Right lobe of liver (tissue), 6 donors: ENCODE measurements around the gene LANCL2. TPM values are rescaled to one million over a fixed set of nuclear protein-coding genes. Genes with fewer than 3 reads are reported as not detected.

Experiments
- ATAC-seq, 4 donors: fragments of 200-7000 bp; cut with Tn5 transposase; one replicate each; pipeline ENCODE4 v1.9.1; 2020; ENCODE audit warnings: mild to moderate bottlenecking in 4 of 4, moderate library complexity in 4 of 4
- DNase-seq, 3 donors: peaks; one replicate each; pipeline ENCODE4 v3.0.0-alpha.2; 2020
- H3K27ac ChIP-seq, 3 donors: fragments of 200-600 bp; one replicate each; pipeline ENCODE4 v1.8.0; 2022
- H3K27me3 ChIP-seq, 2 donors: fragments of 200-600 bp; one replicate each; pipeline ENCODE4 v1.8.0; 2022
- H3K36me3 ChIP-seq, 4 donors: fragments of 200-600 bp; sonication (generic) in 1 of 4; one replicate each; pipeline versions ENCODE4 v1.5.1 to v1.8.0; 2017 to 2022; ENCODE audit warnings: control low read depth in 1 of 4
- H3K4me1 ChIP-seq, 4 donors: fragments of 200-600 bp; sonication (generic) in 1 of 4; one replicate each; pipeline versions ENCODE4 v1.5.1 to v1.8.0; 2017 to 2022; ENCODE audit warnings: control low read depth in 1 of 4
- H3K4me3 ChIP-seq, 3 donors: fragments of 200-600 bp; one replicate each; pipeline ENCODE4 v1.8.0; 2022
- H3K9me3 ChIP-seq, 4 donors: fragments of 200-600 bp; sonication (generic) in 1 of 4; one replicate each; pipeline versions ENCODE4 v1.5.1 to v1.8.0; 2017 to 2022; ENCODE audit warnings: control low read depth in 1 of 4
- POLR2A ChIP-seq: fragments of 450-650 bp; IDR thresholded peaks from one replicate; pipeline ENCODE4 v1.6.1; 2017; ENCODE audit warnings: antibody characterized with exemption, mild to moderate bottlenecking
- WGBS: methylation state at CpG from one replicate; pipeline ENCODE4 v1.1.6; 2018; ENCODE audit warnings: low coverage, low lambda C conversion rate; ENCODE audit not compliant: insufficient coverage; ENCODE audit errors: missing lambda C conversion rate; 5-methylcytosine and 5-hydroxymethylcytosine counted together
- intact Hi-C, 2 donors: fragments of 100-400 bp; cut with DNase I; formaldehyde crosslinking; loops; one replicate each; pipeline versions ENCODE4 v1.11.2 to v1.14.1; 2022
- total RNA-seq, 6 experiments: library from RNA; depleted of rRNA in 2 of 6; stranded (reverse); fragments of >200 nt in 2 of 6; fragmentation: NEBNext Ultra II Directional in 3 of 6; extraction: Animal tissue kit (Norgen Biotek cat#: 25700) in 3 of 6; gene quantifications; one replicate each; pipeline versions ENCODE4 v1.1.0 to v1.2.4, GENCODE V29; 2016 to 2023
- TF ChIP-seq, protein P1 (sequence below), 4 donors: fragments of 200-600 bp in 3 of 4; fragments of 450-650 bp in 1 of 4; IDR thresholded peaks; one replicate each; pipeline versions ENCODE4 v1.5.1 to v1.8.0; 2016 to 2022; ENCODE audit warnings: antibody characterized with exemption in 4 of 4, mild to moderate bottlenecking in 2 of 4
- donor health status: DM: no; HTN: yes; CAD: no.
- donor health status: DM: no; HTN: no; CAD: no.
- donor health status: DM: no; HTN: no; CAD: no.
- donor health status: DM: no; HTN: yes; CAD: no.
- donor health status: DM: no; HTN: yes; CAD: no.

LANCL2 gene
- total RNA-seq, 6 experiments from 2014 or later, result 7.3 to 12.1 (median 8.3) TPM

DNA sequence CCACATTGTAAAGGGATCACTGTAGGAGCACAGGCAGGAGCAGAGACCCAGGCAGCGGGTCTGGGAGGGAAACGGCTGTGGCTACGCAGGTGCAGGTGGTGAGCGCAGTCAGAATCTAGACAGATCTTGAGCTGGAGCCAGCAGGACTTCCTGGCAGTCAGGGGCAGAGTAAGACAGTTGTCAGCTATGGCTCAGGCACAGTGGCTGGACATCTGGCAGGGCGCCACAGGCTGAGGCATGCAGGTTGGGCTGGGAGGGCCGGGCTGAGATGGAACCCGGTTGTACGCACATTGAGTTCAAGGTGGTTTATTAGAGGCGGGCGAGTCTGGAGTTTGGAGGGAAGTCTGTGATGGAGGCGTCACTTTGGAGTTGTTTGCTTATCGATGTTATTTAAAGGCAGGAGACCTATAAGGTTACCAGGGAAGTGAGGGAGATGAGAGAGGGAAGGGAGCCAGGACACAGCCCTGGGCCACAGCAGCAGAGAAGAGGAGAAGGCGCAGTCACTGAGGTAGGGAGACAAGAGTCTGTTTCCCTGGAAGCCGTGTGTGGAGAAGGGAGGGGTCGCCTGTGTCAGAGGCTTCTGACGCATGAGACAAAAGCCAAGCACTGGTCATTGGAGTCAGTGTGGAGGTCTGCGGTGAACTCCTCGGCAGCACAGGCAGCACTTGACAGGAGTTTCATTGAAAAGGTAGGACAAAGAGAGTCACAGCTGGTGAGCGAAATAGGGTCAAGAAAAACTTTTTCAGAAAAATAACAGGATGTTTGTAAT lies 73.8 kb downstream of the LANCL2 start:
- Histone ChIP-seq H3K4me1 (no peaks in the 10 kb centered on the region), H3K4me3 (no peak overlapping the region), H3K36me3 (no peaks in the 10 kb centered on the region), H3K27ac (no peak overlapping the region), H3K9me3 (no peaks in the 10 kb centered on the region), H3K27me3 (no peaks in the 10 kb centered on the region)
- DNase-seq (no peak), ATAC-seq (peak in 1 of 4 donors; percentile 19)
- 71% methylated on average over 14 of the region's 19 CpGs for WGBS
- intact Hi-C loops, result no loop called here
- TF ChIP-seq, protein P1, sequence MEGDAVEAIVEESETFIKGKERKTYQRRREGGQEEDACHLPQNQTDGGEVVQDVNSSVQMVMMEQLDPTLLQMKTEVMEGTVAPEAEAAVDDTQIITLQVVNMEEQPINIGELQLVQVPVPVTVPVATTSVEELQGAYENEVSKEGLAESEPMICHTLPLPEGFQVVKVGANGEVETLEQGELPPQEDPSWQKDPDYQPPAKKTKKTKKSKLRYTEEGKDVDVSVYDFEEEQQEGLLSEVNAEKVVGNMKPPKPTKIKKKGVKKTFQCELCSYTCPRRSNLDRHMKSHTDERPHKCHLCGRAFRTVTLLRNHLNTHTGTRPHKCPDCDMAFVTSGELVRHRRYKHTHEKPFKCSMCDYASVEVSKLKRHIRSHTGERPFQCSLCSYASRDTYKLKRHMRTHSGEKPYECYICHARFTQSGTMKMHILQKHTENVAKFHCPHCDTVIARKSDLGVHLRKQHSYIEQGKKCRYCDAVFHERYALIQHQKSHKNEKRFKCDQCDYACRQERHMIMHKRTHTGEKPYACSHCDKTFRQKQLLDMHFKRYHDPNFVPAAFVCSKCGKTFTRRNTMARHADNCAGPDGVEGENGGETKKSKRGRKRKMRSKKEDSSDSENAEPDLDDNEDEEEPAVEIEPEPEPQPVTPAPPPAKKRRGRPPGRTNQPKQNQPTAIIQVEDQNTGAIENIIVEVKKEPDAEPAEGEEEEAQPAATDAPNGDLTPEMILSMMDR (IDR thresholded peaks at IDR 0.05), result no peak
- TF ChIP-seq POLR2A, result no peak

DNA sequence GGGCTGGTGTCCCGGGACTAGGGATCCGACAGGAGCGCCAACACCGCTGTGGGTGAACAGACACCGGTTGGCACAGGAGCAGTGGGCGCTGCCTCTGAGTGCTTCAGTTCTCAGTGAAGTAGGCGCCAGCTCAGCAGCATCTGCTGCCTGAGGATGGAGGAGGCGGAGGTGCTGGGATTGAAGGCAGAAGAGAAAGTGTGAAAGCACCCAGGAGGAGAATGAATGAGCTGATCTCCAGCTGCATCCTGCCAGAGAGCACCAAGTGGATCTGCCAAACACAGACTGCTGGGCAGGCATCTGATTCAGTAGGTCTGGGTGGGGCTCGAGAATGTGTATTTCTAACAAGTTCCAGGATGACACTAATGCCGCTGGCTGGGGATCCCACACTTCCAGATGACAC lies 74.5 kb downstream of the LANCL2 start:
- 68% methylated on average over 7 of the region's 10 CpGs for WGBS
- DNase-seq (no peak), ATAC-seq (peak in 2 of 4 donors; percentile 9 to 20)
- no peaks in the 10 kb centered on the region for H3K36me3 ChIP-seq
- H3K27ac ChIP-seq, result no peak overlapping the region
- TF ChIP-seq POLR2A, result no peak
- TF ChIP-seq, protein P1 (IDR thresholded peaks at IDR 0.05), result no peak
- H3K9me3 ChIP-seq, result no peaks in the 10 kb centered on the region
- no peak overlapping the region for H3K4me3 ChIP-seq
- H3K27me3 ChIP-seq, result no peaks in the 10 kb centered on the region
- intact Hi-C loops, result no loop called here
- no peaks in the 10 kb centered on the region for H3K4me1 ChIP-seq

DNA sequence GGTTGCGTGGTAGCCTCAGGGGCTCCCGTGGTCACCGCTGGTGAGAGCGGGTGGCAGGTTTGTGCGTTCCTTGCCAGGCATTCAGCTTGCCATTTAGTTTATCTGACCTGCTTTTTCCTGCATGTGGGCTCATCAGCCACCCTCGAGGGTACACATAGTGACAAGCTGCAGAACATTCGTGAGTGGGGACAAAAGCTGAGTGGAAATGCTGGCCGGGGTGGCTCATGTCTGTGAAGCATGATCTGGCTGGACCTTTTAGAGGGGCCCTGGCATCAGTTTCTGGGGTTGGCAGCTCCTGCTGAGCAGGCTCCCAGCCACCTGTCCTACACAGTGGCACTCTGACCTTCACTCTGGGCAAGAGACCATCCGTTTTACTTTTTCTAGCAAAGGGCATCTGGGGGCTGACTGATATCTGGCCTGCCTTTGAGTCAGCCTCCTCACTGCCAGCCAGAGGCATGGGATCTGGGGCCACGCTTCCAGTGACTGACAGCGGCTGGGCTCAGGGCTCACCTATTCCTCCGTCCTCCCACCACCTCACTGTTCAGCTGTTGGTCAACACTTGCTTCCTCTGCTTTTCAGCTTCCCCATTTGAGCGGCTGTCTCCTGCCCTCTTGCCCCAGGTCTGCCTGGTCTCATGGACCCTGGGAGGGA lies 75.0 kb downstream of the LANCL2 start:
- Histone ChIP-seq H3K27me3 (no peaks in the 10 kb centered on the region), H3K4me3 (no peak overlapping the region), H3K36me3 (no peaks in the 10 kb centered on the region), H3K9me3 (no peaks in the 10 kb centered on the region), H3K4me1 (no peaks in the 10 kb centered on the region), H3K27ac (no peak overlapping the region)
- ATAC-seq, result peak in 1 of 4 donors; percentile 23
- TF ChIP-seq POLR2A, result no peak
- TF ChIP-seq, protein P1 (IDR thresholded peaks at IDR 0.05), result no peak
- intact Hi-C loops, result no loop called here
- no peak for DNase-seq
- 59% methylated on average over 5 of the region's 13 CpGs for WGBS

DNA sequence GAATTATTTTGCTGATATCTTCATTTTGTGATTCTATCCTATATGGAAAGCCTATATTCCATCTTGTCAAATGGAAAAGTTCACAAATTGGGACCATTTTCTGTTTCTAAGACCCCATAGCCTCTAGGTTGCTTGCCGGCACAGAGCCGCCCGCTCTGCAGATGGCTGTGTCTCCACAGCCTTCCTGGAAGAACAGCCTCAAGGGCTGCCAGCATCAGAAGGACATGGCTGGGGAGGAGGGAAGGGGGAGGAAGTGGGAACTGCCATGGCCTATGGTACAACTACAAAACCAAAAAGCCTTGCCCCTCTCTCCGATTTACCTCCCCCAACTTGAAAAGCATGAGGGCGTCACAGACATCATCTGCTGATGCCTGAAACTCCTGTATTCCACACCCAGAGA lies 75.9 kb downstream of the LANCL2 start:
- ATAC-seq, result no peak
- H3K36me3 ChIP-seq, result no peaks in the 10 kb centered on the region
- no peak overlapping the region for H3K4me3 ChIP-seq
- no peaks in the 10 kb centered on the region for H3K27me3 ChIP-seq
- WGBS, result 90% methylated on average over 3 of the region's 5 CpGs
- no peaks in the 10 kb centered on the region for H3K4me1 ChIP-seq
- H3K9me3 ChIP-seq, result no peaks in the 10 kb centered on the region
- intact Hi-C loops, result no loop called here
- H3K27ac ChIP-seq, result no peak overlapping the region
- TF ChIP-seq, protein P1 (IDR thresholded peaks at IDR 0.05), result no peak
- TF ChIP-seq POLR2A, result no peak
- DNase-seq, result no peak
